Progenitor cell of endocrine pancreas (in vitro differentiated cells): ENCODE results near the gene EIF3B. TPM values are rescaled to one million over a fixed set of nuclear protein-coding genes. Genes with fewer than 3 reads are reported as not detected.
"Not testable (repeated sequence)": the region's sequence is repeated elsewhere in the genome, so short reads cannot be mapped to it uniquely, and the experiment has no call there.

Source experiments
- DNase-seq: peaks from one replicate; pipeline ENCODE4 v3.0.0; 2021; ENCODE audit warnings: low spot score; ENCODE audit not compliant: unreplicated experiment
- H3K27ac Mint-ChIP-seq: 2 replicates; pipeline ENCODE4 v1.8.0; 2021; ENCODE audit warnings: mild to moderate bottlenecking, moderate library complexity, mixed read lengths
- H3K27me3 Mint-ChIP-seq: 2 replicates; pipeline ENCODE4 v1.8.0; 2021; ENCODE audit warnings: mixed read lengths
- H3K36me3 Mint-ChIP-seq: 2 replicates; pipeline ENCODE4 v1.8.0; 2022; ENCODE audit warnings: mixed read lengths; ENCODE audit not compliant: insufficient read depth
- H3K4me1 Mint-ChIP-seq: 2 replicates; pipeline ENCODE4 v1.8.0; 2021; ENCODE audit warnings: low read depth, mixed read lengths
- H3K4me3 Mint-ChIP-seq: 2 replicates; pipeline ENCODE4 v1.8.0; 2021; ENCODE audit warnings: low read depth, mild to moderate bottlenecking, moderate library complexity, mixed read lengths
- H3K9me3 Mint-ChIP-seq: 2 replicates; pipeline ENCODE4 v1.8.0; 2021; ENCODE audit warnings: low read depth, mixed read lengths
- CTCF ChIP-seq: fragments of 200-600 bp; sonication (generic); IDR thresholded peaks from one replicate; pipeline ENCODE4 v1.5.0; 2021; ENCODE audit warnings: antibody characterized with exemption, mild to moderate bottlenecking; ENCODE audit not compliant: unreplicated experiment
- total RNA-seq: library from RNA; stranded (reverse); gene quantifications from 2 replicates; pipeline ENCODE4 v1.2.1, GENCODE V29; 2021

Gene EIF3B
- total RNA-seq, 1 donor from 2014 or later: 158 TPM

GRCh38 chr7:2383543-2384274 lies 29.1 kb downstream of the EIF3B start:
- DNase-seq: no peak
- Mint-ChIP-seq H3K36me3 (peaks cover 16% of the 10 kb centered on the region), H3K4me1 (no peaks in the 10 kb centered on the region), H3K4me3 (no peak overlapping the region), H3K9me3 (no peaks in the 10 kb centered on the region), H3K27me3 (no peaks in the 10 kb centered on the region), H3K27ac (no peak overlapping the region)
- TF ChIP-seq CTCF: no peak

GRCh38 chr7:2384354-2385243 lies 30.0 kb downstream of the EIF3B start:
- Mint-ChIP-seq H3K27me3 (no peaks in the 10 kb centered on the region), H3K4me1 (peaks cover 5% of the 10 kb centered on the region), H3K36me3 (peaks cover 12% of the 10 kb centered on the region), H3K4me3 (no peak overlapping the region), H3K9me3 (no peaks in the 10 kb centered on the region), H3K27ac (no peak overlapping the region)
- no peak for TF ChIP-seq CTCF
- no peak for DNase-seq

- not testable (repeated sequence) for H3K36me3 Mint-ChIP-seq, H3K9me3 Mint-ChIP-seq, H3K27me3 Mint-ChIP-seq, DNase-seq, H3K4me3 Mint-ChIP-seq, H3K27ac Mint-ChIP-seq
- peaks cover 16% of the 10 kb centered on the region for H3K4me1 Mint-ChIP-seq
These were observed 31.5 kb downstream of the EIF3B start for GRCh38 chr7:2386122-2386521.

GRCh38 chr7:2386964-2387669 lies 32.5 kb downstream of the EIF3B start:
- H3K9me3 Mint-ChIP-seq: no peaks in the 10 kb centered on the region
- no peaks in the 10 kb centered on the region for H3K27me3 Mint-ChIP-seq
- no peak overlapping the region for H3K27ac Mint-ChIP-seq
- no peak for DNase-seq
- peaks cover 16% of the 10 kb centered on the region for H3K4me1 Mint-ChIP-seq
- H3K4me3 Mint-ChIP-seq: no peak overlapping the region
- no peaks in the 10 kb centered on the region for H3K36me3 Mint-ChIP-seq
- TF ChIP-seq CTCF: no peak

GRCh38 chr7:2387897-2388636 lies 33.4 kb downstream of the EIF3B start:
- no peaks in the 10 kb centered on the region for H3K27me3 Mint-ChIP-seq
- DNase-seq: no peak
- H3K36me3 Mint-ChIP-seq: no peaks in the 10 kb centered on the region
- H3K9me3 Mint-ChIP-seq: no peaks in the 10 kb centered on the region
- no peak overlapping the region for H3K27ac Mint-ChIP-seq
- H3K4me1 Mint-ChIP-seq: peaks cover 16% of the 10 kb centered on the region
- no peak for TF ChIP-seq CTCF
- no peak overlapping the region for H3K4me3 Mint-ChIP-seq
